HG02938 (cell line): Measurements from ENCODE around the gene BANF2.
"Not testable (repeated sequence)": the region's sequence is repeated elsewhere in the genome, so short reads cannot be mapped to it uniquely, and the experiment has no call there.

ENCODE experiments used
- ATAC-seq: cut with Tn5 transposase; IDR thresholded peaks from one replicate; pipeline ENCODE4 v1.9.1; 2021; ENCODE audit warnings: mild to moderate bottlenecking, moderate library complexity; ENCODE audit not compliant: unreplicated experiment

Gene BANF2

DNA sequence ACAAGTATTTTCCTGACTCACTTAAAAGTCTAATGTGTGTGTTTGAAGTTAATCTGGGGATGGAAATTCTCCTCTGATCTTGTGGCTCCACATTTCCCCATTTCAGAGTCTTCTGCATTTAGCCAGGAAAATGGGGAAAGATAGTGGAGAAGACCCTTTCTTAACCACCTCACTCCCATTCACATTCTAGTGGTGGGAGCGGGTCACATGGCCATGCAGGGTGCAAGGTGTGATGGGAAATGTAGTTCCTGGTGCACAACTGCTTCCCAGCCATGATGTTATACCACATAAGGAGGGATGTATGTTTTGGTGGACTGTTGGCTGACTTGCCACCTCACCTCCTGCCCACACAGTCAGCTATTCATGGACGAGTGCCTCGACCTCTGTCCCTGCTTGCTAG lies 61.8 kb downstream of the BANF2 start:
- ATAC-seq: no peak

DNA sequence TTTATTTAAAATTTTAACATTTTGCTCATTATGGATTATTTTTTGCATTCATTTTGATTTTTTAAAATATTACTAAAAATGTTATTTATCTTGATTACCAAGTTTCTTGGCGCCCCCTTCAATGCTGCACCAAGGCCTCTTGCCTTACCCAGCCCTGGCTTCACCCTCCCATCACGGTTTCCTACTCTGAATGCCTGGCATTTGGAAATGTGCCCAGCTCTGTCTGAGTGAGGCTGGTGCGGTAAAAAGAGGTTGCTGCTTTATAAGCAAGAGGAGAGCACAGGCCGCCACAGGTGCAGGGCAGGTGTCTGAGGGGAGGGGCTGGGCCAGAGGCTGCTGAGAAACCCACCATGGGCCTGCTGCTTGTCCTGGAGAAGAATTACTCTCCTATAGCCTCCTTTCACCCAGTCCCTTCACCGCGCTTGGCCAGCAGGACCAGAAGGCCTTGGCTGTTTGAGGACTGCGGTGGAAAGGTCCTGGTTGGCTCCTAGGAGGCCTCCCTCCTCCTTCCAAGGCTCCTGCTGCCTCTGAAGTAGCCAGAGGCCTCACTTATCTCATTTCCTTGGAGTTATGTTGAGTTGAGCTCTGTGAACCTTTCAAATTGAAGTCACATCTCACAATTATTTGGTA lies 62.6 kb downstream of the BANF2 start:
- ATAC-seq: no peak

DNA sequence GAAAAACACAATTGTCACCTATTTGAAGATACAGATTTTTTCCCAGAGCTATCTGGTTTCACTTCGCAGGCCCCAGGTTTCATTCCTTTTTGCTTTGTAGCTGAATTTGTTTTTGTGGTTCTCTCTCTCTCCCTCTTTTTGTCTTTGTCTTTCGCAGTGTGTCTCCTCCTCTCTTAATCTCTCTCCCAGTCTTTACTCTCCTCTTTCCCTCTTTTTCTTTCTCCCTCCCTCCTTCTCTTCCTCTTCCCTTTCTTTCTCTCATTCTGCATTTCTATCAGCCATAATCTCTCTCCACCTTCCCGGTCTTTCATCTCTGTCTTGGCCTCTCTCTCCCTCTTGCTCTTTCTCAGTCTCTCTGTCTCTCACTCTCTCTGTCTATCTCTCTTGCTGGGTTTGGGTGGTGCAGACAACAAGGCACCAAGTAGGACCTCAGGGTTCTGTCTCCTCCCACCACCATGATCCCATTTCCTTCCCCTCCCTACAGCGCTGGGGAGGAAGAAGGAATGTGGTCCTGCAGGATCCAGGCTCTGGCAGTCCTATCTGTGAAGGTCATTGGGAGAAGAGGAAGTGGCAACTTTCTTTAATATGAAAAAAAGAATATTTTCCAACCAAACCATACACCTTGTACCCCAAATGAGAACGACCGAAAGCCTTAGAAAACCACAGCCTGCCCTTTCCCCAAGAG lies 63.2 kb downstream of the BANF2 start:
- no peak for ATAC-seq

DNA sequence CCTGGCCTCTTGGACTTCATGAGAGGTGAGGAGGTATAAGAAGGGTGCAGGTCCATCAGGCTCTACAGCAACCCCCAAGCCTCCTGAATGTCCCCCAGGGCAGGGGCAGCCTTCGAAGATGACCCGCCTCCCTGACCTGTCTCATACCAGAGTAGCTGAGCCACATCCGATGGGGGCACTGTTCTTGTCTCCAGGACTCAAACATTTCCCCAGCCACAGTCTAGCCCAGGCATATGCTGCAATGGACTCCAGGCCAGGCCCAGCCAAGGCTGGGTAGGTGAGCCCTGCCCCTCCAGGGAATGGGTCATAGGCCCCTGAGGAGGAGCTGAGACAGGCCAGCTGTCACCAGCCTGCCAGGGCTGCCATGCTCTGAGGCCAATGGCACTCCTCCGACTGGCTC lies 65.3 kb downstream of the BANF2 start:
- ATAC-seq: no peak

DNA sequence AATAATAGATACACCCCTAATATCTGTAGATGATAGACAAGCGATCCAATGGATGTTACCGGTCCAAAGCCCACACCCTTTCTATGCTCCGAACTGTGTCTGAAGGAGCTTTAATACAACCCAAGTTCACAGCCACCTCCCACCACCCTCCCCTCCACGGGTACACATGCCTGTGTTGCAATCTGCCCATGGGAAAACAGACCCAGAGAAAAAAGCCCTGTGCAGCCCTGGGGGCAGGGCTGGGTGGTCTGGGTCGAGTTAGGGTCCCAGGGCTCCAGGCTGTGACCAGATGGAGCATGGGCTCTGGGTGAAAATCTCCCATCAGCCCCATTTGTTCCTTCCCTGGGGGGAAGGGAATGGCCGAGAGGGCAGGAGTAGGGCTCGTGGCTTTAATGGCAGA lies 65.8 kb downstream of the BANF2 start:
- ATAC-seq: no peak

DNA sequence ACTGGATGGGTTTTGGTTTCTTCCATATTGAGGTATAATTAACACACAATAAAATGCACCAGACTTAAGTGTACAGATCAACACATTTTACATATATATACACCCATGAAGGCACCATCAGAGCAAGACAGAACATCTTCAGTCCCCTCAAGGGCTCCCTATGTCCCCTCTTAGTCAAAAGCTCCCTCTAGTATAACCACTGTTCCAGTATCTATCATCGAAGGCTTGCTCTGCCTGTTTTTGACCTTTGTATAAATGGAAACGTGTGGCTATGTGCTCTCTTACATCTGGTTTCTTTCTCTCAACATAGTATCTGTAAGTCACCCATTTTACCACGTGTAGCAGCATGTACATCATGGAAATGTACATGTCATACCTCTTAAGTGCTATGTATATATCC lies 66.5 kb downstream of the BANF2 start:
- ATAC-seq: no peak

DNA sequence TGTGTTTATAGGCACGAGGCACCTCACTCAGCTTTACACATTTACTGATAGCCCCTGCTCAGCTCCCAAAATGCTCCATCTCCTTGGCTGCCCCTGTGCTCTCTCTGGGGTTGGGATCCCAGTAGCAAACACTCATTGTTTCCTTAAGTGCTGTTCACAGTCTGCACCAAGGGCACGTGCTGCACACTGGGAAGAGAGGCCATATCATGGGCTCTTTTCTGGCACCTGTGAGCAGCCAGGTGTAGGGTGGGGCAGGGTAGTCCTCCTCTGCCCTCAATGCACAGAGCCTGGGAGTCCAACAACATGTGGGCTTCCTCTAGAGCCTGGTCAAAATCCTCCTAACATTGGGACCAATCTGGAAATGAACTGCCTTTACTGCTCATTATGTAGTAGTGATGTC lies 67.9 kb downstream of the BANF2 start:
- ATAC-seq: no peak

DNA sequence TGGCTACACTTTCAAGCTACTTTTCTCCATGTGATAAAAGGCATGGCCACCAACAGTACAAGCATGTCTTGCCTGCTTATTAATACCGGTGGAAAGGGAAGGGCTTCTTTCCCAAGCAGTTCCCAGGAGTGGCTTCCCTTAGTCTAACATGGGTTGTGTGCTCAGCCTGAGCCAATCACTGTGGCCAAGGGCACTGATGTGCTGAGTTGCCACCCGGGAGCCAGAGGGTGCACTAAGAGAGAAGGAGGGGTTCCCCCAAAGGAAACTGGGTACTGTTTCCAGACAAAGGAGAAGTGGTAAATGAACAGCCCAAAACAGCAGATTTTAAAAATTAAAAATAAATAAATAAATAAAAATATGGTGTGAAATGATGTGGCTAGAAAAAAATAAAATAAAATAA lies 68.5 kb downstream of the BANF2 start:
- no peak for ATAC-seq

DNA sequence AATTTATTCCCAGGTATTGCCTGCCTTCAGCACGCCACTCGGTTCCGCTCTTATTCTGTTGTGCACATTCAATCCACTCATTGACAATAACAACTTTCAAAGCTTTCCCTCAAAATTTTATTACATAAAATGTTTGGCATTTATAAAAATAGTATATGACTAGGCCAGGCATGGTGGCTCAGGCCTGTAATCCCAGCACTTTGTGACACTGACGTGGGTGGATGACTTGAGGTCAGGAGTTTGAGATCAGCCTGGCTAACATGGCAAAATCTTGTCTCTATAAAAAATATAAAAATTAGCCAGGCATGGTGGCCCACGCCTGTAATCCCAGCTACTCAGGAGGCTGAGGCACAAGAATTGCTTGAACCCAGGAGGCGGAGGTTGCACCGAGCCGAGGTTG lies 70.0 kb downstream of the BANF2 start:
- not testable (repeated sequence) for ATAC-seq

DNA sequence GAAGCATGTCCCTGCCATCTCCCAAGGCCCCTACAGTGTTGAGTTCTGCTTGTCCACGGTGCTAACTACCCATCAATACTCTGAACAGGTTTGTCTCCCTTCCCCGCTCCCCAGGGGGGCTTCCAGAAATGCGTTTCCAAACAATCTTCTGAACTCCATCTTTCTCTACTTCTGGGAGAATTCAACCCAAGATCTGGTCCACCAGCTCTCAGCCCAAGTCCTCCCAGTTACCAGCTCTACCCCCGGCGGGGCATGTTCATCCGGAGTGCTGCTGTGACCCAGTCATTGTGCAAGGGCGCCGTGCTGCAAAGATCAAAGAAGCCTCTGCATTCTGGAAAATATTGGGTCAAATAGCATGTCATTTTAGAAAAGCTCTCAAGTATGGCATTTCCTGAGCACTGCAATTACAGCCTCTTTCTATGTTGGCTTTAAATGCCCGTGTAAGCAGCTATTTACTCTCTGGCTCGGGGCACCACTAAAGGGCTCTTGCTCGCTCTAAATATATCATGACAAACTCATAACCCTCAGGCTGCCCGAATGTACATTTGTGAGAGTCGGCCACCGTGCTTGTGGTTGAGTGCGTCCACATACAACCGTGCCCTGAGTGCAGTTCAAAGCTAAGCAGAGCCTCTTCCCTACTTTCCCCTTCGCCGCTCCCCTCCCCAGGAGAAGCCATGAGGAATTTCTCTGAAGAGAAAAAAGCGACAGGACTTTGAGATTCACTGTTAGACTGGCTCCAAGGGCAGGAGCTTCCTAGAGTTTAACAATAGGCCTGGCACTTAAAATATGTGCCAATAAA lies 71.6 kb downstream of the BANF2 start:
- ATAC-seq: no peak

DNA sequence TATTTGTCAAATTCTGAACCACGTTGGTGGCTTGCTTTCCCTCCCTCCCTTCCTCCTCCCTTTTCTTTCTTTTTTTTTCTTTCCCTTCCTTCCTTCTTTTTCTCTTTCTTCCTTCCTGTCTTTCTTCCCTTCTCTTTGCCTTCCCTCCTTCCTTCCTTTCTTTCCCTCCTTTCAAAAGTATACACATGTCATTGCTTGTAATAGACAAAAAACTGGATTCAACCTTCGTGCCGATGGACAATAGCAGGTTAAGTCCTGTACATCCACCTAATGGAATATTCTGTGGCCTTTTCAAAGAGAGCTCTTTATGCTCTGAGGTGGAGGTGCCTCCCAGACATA lies 72.2 kb downstream of the BANF2 start:
- no peak for ATAC-seq

DNA sequence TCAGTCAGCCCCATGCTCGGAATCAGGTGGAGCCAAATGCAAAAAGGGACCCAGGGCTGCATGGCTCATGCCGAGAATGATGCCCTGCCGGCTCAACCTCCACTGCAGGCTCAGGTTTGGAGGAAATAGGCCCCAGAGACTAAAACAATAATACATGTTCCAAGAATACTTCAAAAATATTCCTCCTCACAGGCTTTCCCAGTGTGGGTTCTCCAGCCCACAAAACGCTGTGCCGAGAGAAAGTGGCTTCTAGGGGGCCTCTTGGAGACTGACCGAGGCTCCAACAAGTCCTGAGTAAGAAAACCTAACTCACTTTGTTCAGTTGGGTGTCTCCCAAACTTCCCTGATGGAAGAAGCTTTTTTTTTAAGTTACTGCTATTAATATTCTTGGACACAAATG lies 73.9 kb downstream of the BANF2 start:
- no peak for ATAC-seq

DNA sequence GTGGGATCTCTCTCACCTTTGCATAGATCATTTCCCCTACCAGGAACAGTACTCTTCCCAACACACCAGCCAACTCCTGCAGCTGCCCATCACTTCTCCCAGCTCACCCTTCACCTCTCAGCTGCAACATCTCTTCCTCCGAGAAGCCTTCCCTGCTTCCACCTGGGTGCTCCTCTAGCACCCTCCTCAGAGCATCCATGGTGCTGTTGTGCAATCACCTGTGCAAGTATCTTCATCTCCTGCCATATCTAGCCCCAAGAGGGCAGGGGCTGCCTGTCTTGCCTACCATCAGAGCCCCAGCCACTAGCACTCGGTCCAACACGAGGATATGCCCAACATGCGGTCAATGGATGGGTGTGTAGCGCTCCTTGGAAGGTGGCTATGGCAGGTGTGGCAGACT lies 75.8 kb downstream of the BANF2 start:
- ATAC-seq: no peak

DNA sequence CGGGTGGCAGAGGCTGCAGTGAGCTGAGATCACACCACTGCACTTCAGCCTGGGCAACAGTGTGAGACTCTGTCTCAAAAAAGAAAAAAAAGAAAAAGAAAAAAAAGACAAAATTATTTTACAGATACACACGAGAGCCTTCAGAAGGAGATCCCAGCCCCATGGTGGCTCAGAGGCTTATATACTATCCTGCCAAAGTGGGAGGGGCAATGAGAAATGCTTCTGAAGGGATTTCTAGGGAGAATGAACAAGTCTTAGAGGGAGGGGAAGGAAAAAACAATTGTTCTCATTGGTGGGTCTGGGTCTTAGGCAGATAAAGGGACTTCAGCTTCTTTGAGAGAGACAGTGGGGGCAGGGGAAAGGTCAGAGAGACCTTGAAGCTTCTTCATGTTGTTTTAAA lies 76.8 kb downstream of the BANF2 start:
- ATAC-seq: no peak

DNA sequence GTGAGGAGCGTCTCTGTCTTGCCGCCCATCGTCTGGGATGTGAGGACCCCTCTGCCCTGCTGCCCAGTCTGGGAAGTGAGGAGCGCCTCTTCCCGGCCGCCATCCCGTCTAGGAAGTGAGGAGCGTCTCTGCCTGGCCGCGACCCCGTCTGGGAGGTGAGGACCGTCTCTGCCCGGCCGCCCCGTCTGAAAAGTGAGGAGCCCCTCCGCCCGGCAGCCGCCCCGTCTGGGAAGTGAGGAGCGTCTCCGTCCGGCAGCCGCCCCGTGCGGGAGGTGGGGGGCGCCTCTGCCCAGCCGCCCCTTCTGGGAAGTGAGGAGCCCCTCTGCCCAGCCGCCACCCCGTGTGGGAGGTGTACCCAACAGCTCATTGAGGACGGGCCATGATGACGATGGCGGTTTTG lies 79.2 kb downstream of the BANF2 start:
- ATAC-seq: not testable (repeated sequence)

DNA sequence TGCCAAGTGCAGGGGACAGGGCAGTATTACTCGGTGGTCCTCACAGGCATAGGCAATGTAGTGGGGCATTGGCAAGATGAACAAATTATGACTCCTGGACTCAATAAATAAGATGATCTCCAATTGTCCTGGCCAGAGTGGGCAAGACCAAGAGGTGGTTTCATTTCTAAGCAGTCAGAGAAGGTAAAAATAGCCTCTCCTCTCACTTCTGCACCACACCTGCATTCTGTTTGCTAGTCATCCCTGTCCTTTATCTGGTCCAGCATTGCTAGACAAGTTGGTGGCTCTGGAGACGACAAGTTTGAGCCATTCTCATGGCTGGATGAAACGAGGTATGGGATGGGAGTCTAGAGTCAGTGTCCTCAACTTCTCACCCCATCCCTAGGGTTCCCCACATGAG lies 83.0 kb downstream of the BANF2 start:
- ATAC-seq: no peak

DNA sequence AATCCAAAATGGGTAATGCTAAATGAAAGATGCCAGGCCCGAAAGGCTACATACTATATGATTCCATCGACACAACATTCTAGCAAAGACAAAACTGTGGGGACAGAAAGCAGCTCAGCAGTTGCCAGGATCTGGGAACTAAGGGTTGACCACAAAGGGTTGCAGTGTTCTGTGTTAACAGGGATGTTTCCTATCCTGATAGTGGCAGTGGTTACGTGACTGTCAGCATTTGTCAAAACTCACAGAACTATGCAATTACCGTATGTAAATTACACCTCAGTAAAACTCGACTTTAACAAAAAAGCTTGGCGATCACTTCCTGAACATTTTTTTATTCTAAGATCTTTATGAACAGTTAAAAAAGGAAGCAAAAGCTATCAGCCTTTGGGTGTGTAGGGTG lies 83.9 kb downstream of the BANF2 start:
- ATAC-seq: no peak

DNA sequence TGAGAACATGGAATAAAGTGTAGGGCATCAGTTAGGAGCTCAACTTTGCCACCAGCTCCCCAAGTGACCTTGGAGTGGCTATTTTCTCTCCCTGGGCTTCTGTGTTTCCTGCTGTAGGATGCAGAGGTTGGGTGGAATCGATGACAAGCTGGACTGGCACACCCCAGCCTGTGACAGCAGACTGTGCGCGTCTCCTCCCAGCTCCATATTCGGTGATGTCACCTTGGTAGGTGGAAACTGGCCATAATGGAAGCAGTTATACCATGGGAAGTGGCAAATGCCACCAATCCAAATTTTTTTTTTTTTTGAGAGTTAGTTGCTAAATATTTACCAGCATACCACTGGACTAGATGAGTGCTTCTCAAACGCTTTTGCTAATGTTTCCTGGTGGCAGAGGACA lies 85.2 kb downstream of the BANF2 start:
- no peak for ATAC-seq
